ENCODE measurements around the gene SEMA4D.
A peak's percentile ranks its signal among the peaks of the same experiment; 100 is the strongest.
"Not testable (repeated sequence)": the region's sequence is repeated elsewhere in the genome, so short reads cannot be mapped to it uniquely, and the experiment has no call there.

The SEMA4D gene

GRCh38 chr9:89480825-89481537 lies 16.9 kb downstream of the SEMA4D start:
- DNase-seq = peak; percentile 70

DNA sequence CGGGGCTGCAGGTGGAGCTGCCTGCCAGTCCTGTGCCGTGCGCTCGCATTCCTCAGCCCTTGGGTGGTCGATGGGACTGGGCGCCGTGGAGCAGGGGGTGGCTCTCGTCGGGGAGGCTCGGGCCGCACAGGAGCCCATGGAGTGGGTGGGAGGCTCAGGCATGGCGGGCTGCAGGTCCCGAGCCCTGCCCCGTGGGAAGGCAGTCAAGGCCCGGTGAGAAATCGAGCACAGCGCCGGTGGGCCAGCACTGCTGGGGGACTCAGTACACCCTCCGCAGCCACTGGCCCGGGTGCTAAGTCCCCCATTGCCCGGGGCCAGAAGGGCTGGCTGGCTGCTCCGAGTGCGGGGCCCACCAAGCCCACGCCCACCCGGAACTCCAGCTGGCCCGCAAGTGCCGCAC lies 17.5 kb downstream of the SEMA4D start:
- DNase-seq = not testable (repeated sequence)

- not testable (repeated sequence) for DNase-seq
Observed at GRCh38 chr9:89479669-89480011, 18.3 kb downstream of the SEMA4D start.

DNA sequence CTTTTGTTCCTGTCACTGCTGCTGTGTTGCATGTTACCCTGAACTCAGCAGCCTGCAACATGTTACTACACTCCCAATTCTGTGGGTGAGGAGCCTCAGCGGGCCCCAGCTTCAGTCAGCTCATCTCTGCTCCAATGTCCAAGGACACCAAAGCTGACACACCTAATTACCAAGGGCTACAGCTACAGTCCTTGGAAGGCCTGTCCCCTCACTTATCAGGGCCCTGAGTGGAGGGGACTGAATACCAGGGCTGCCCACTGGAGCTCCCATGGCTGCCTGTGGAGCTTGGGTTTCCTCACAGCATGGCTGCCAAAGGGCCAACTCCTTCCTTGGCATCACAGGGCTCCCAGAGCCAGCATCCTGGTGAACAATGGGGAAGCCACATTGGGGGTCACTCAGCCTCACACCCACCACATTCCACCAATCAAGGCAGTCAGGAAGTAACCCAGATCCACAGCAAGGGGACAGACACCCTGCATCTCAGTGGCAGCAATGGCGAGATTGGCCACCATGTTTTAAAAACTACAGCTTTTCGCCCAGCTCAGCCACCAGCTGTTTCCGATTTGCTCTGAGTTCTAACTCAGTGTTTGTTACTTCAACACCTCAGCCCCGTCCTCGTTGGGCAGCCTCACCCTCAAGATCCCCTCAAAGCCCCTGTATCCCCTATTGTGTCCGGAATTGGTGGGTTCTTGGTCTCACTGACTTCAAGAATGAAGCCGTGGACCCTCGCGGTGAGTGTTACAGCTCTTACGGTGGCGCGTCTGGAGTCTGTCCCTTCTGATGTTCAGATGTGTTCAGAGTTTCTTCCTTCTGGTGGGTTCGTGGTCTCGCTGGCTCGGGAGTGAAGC lies 18.9 kb downstream of the SEMA4D start:
- peak; percentile 49 for DNase-seq

DNA sequence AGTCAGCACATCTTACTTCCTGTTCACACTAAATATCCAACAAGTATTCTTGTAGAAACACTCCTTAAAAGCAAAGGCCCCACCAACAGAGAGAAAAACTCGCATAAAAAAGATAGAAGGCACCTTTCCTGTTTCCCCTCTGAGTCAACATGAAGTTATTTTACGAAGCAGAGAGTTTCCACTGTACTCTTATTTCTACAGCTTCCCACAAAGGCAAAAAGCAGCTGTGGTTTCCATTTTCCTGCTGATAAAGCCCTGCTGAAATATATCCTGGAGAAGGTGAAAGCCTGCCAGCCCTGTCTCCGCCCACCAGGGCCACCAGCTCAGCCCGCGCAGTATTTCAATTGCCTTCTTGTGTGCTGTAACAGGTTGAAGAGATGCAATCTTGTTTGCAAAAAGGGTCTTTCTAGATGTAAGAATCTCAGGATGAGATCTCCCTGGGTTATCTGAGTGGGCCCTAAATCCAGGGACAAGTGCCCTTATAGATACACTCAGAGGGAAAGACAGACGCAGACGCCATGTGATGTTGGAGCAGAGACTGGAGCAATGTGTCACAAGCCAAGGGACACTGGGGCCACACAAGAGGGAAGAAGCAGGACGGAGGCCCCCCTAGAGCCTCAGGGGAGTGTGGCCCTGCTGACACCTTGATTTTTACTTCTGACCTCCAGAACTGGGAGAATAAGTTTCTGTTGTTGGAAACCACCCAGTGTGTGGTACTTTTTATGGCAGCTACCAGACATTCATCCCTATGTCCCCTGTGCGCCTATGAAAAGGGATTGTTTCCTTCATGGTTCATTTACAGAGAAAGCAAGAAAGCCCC lies 19.9 kb downstream of the SEMA4D start:
- DNase-seq = peak; percentile 82

GRCh38 chr9:89477384-89477783 lies 20.5 kb downstream of the SEMA4D start:
- DNase-seq = peak; percentile 71

DNA sequence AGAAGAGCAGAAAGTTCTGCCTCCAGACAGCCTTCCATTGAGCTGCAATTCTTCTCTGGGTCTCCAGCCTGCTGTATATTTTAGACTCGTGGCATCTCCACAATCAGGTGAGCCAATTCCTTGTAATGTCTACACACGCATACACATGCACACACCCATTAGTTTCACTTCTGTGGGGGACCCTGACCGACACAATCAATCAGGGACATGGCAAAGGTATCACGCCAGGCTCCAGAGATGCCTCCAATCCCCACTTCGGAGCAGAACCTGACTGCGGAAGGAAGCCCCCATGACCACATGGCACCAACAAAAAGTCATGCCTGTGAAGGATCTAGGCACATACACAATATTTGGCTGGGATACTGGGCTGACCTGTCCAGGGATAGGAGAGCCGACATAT lies 21.4 kb downstream of the SEMA4D start:
- DNase-seq = no peak

GRCh38 chr9:89475891-89476440 lies 21.9 kb downstream of the SEMA4D start:
- no peak for DNase-seq

DNA sequence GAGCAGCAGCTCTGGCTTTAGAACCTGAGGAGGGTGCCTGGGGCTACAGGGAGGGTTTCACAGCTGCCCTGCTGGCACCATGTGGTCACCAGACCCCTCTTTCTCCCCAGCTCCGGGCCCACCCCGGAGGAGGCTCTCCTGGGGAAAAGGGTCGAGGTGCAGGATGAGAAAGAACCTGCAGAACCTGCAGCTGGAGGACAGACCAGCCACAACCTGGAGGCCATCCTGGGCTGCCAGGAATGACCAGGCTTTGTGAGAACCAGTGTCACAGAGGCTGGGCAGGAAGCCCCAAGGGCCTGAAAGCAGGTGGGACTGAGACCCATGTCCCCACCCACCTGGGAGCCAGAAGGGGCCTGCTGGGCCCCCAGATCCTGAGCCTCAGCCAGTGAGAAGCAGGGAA lies 23.0 kb downstream of the SEMA4D start:
- no peak for DNase-seq

DNA sequence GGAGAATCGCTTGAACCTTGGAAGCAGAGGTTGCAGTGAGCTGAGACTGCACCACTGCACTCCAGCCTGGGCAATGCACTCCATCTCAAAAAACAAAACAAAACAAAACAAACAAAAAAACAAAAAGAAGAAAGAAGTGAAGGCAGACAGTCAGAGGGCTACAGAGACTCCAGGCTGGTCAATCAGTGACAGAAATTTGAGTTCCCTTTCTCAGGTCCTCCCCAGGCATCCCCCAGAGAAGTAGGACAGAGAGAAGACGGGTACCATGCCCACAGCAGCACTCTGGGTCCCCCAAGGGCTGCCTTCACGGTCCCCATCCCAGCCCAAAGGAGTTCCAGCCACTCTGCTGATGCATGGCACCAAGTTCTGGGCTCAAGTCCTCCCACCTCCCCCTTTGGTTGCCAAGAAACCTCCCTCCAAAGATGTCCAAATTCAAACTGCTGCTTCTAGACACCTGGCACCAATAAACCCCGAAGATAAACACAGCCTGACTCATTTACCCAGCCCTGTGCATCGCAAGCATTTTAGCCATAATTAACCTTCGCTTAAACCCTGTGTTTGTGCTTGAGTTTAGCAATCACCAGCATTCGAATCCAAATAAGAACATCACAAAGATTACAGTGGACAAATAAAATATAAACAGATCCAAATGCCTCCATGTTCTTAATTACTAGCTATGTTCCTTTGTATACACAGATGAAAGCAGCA lies 24.0 kb downstream of the SEMA4D start:
- DNase-seq = no peak

DNA sequence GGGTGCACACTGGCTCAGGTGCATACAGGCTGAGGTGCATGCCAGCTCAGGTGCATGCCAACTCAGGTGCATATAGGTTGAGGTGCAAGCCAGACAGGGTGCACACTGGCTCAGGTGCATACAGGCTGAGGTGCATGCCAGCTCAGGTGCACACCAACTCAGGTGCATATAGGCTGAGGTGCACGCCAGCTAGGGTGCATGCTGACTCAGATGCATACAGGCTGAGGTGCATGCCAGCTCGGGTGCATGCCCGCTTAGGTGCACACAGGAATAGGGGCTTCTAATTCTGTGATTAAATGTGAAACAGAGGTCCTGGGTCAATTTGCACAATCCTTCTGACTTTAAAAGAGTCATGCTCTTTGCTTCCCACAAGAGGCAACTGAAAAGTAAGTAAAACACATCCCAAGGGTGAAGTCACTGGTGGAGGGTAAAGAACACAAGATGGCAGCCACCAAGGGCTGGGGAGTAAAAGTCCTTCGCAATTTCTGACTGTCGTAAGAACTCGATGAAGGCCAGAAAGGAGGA lies 26.1 kb downstream of the SEMA4D start:
- not testable (repeated sequence) for DNase-seq

GRCh38 chr9:89471390-89471789 lies 26.5 kb downstream of the SEMA4D start:
- no peak for DNase-seq

DNA sequence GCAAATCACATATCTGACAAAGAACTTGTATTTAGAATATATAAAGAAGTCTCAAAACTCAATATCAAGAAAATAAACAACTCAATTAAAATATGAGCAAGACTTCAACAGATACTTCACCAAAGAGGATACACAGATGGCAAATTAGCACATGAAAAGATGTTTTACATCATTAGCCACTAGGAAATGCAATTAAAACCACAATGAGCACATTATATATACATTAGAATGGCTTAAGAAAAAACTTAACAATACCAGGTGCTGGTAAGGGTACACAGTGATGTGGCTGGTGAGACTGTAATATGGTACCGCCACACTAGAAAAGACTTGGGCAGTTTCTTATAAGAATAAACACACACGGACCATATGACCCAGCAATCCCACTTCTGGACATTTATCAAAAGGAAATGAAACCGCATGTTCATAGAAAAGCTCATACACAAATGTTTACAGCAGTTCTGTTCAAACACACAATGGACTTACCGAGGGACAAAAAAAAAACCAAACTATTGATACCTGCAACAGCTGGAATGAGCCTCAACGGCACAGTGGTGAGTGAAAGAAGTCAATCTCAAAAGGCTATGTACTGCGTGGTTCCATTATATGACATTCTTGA lies 27.6 kb downstream of the SEMA4D start:
- DNase-seq = no peak

GRCh38 chr9:89469003-89469402 lies 28.9 kb downstream of the SEMA4D start:
- DNase-seq = no peak

GRCh38 chr9:89468281-89468960 lies 29.5 kb downstream of the SEMA4D start:
- DNase-seq = no peak

DNA sequence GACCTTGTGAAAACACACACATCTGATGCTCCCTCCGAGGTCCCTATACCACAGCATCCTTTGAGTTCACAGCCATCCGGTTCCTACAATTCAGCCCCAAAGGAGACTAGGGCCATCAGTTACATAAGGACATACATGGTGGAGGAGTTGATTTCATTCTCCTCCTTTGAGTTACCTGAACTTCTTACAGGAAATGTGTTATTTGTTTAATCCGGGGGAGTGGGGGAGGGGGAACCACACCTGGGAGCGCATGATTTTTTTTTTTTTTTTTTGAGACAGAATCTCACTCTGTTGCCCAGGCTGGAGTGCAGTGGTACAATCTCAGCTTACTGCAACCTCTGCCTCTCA lies 30.7 kb downstream of the SEMA4D start:
- no peak for DNase-seq

GRCh38 chr9:89466451-89467277 lies 31.2 kb downstream of the SEMA4D start:
- DNase-seq = peak; percentile 75

DNA sequence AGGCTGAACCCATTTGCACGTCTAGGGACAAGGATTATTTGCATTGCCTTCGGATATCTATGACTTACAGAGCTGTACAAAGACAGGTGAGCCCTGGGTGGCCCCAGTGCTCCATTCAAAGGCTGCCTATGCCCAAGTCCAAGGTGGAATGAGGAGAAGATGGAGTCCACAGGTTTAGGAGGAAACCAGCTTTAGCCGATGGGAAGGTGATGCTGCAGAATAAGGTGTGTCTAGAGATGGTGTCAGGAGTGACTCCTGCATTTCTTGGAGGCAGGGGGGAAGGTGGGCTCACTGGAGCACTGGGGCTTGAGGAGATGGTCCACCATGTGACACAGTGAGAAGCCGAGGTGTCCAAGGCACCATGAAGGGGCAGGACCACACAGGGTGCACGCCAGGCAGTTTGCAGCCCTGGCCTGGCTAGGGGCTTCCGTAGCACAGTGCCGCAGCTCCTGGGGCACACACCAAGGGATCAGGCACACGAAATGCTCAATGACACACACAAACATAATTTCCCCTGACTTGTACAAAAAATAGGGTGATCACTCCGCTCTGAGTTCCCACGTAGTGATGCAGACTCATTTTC lies 32.1 kb downstream of the SEMA4D start:
- no peak for DNase-seq

DNA sequence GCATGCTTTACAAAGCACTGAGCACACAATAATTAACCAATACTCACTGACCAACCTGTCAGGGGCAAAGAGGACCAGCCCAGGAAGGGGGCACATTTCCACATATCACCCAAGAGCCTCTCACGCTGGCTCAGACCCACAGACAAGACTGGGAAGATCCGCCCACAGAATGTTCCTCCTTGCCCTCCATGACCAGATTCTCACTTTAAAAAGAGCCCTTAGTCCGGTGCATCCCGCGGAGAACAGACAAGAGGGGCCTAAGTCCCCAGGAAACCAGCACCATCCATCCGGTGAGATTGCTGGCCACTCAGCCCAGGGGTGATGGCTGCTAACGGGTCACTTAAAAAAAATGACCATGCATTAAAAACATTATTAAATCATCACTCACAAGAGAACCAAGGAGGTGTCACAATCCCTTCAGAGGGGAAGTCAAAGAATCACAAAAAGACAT lies 32.9 kb downstream of the SEMA4D start:
- DNase-seq = no peak
